Measurements from ENCODE around the gene TNFAIP8L1.

TNFAIP8L1 gene

GRCh38 chr19:4682417-4683200, 43.3 kb downstream of the TNFAIP8L1 start:
- no peak for DNase-seq

GRCh38 chr19:4684312-4685095, 45.2 kb downstream of the TNFAIP8L1 start:
- DNase-seq = no peak

- no peak for DNase-seq
Observed at GRCh38 chr19:4686700-4687099, 47.4 kb downstream of the TNFAIP8L1 start.

- DNase-seq = no peak
Observed at GRCh38 chr19:4687396-4687795, 48.1 kb downstream of the TNFAIP8L1 start.

- DNase-seq = no peak
Observed at GRCh38 chr19:4688587-4688986, 49.3 kb downstream of the TNFAIP8L1 start.

- no peak for DNase-seq
Observed at GRCh38 chr19:4689403-4689802, 50.1 kb downstream of the TNFAIP8L1 start.

- no peak for DNase-seq
Observed at GRCh38 chr19:4690361-4690760, 51.0 kb downstream of the TNFAIP8L1 start.

GRCh38 chr19:4691373-4691772, 52.1 kb downstream of the TNFAIP8L1 start:
- no peak for DNase-seq

GRCh38 chr19:4692251-4693077, 53.1 kb downstream of the TNFAIP8L1 start:
- DNase-seq = peak; percentile 97 to 99

GRCh38 chr19:4693078-4693350, 53.7 kb downstream of the TNFAIP8L1 start:
- no peak for DNase-seq

- DNase-seq = no peak
Observed at GRCh38 chr19:4693471-4694121, 54.3 kb downstream of the TNFAIP8L1 start.

- no peak for DNase-seq
Observed at GRCh38 chr19:4694211-4694987, 55.1 kb downstream of the TNFAIP8L1 start.

- DNase-seq = no peak
Observed at GRCh38 chr19:4695224-4695731, 56.0 kb downstream of the TNFAIP8L1 start.

GRCh38 chr19:4697304-4697703, 58.0 kb downstream of the TNFAIP8L1 start:
- DNase-seq = no peak

GRCh38 chr19:4699826-4700692, 60.7 kb downstream of the TNFAIP8L1 start:
- DNase-seq = no peak

GRCh38 chr19:4700693-4700970, 61.3 kb downstream of the TNFAIP8L1 start:
- DNase-seq = no peak

- DNase-seq = no peak
Observed at GRCh38 chr19:4701557-4701956, 62.2 kb downstream of the TNFAIP8L1 start.

- DNase-seq = no peak
Observed at GRCh38 chr19:4702764-4703163, 63.4 kb downstream of the TNFAIP8L1 start.

- no peak for DNase-seq
Observed at GRCh38 chr19:4703671-4704316, 64.5 kb downstream of the TNFAIP8L1 start.

- DNase-seq = no peak
Observed at GRCh38 chr19:4704317-4704673, 65.0 kb downstream of the TNFAIP8L1 start.
